ENCODE data around the gene HSFX3.
"Not testable (repeated sequence)": the region's sequence is repeated elsewhere in the genome, so short reads cannot be mapped to it uniquely, and the experiment has no call there.

HSFX3 gene

GRCh38 chrX:149506349-149506748 lies 43.4 kb downstream of the HSFX3 start:
- Histone ChIP-seq H3K36me3 (peaks cover 11% of the 10 kb centered on the region), H3K9me3 (no peaks in the 10 kb centered on the region), H3K27me3 (no peaks in the 10 kb centered on the region), H3K4me1 (no peaks in the 10 kb centered on the region; the same call in 1 of the 2 replicates), H3K4me3 (ENCODE audit: low read depth, low read length) (no peak overlapping the region)
- no peak for DNase-seq
- no peak for TF ChIP-seq CTCF (IDR thresholded peaks at IDR 0.05; ENCODE audit: low read depth, low read length)

GRCh38 chrX:149505671-149506070 lies 44.1 kb downstream of the HSFX3 start:
- Histone ChIP-seq H3K4me1 (no peaks in the 10 kb centered on the region; the same call in 1 of the 2 replicates), H3K27me3 (no peaks in the 10 kb centered on the region), H3K36me3 (peaks cover 14% of the 10 kb centered on the region), H3K9me3 (no peaks in the 10 kb centered on the region), H3K4me3 (ENCODE audit: low read depth, low read length) (no peak overlapping the region)
- no peak for TF ChIP-seq CTCF (IDR thresholded peaks at IDR 0.05; ENCODE audit: low read depth, low read length)
- DNase-seq: no peak

GRCh38 chrX:149504915-149505651 lies 44.6 kb downstream of the HSFX3 start, which contains the start of gene IDS:
Gene IDS (minus strand): TSS chrX:149505306. CDS start chrX:149505137, 169 bp downstream.
- Histone ChIP-seq H3K27me3 (no peaks in the 10 kb centered on the region), H3K4me1 (no peaks in the 10 kb centered on the region; the same call in 1 of the 2 replicates), H3K36me3 (peaks cover 17% of the 10 kb centered on the region), H3K9me3 (no peaks in the 10 kb centered on the region), H3K4me3 (ENCODE audit: low read depth, low read length) (peak within 1 kb of the TSS; percentile 76)
- peak; percentile 92 for DNase-seq
- no peak for TF ChIP-seq CTCF (IDR thresholded peaks at IDR 0.05; ENCODE audit: low read depth, low read length)

- peak; percentile 66 for TF ChIP-seq CTCF (IDR thresholded peaks at IDR 0.05; ENCODE audit: low read depth, low read length)
- Histone ChIP-seq H3K9me3 (no peaks in the 10 kb centered on the region), H3K4me3 (ENCODE audit: low read depth, low read length) (peak overlapping the region; percentile 76), H3K27me3 (no peaks in the 10 kb centered on the region), H3K4me1 (no peaks in the 10 kb centered on the region; the same call in 1 of the 2 replicates), H3K36me3 (peaks cover 17% of the 10 kb centered on the region)
- peak; percentile 74 for DNase-seq
Measured at GRCh38 chrX:149504226-149504914, 45.4 kb downstream of the HSFX3 start.

- H3K4me3 ChIP-seq (ENCODE audit: low read depth, low read length): peak overlapping the region; percentile 76
- peak; percentile 70 for DNase-seq
Measured at GRCh38 chrX:149503446-149503845, 46.3 kb downstream of the HSFX3 start.

GRCh38 chrX:149502923-149503322 lies 46.8 kb downstream of the HSFX3 start:
- not testable (repeated sequence) for DNase-seq, H3K9me3 ChIP-seq, H3K4me1 ChIP-seq, H3K27me3 ChIP-seq
- H3K36me3 ChIP-seq: peaks cover 22% of the 10 kb centered on the region
- H3K4me3 ChIP-seq (ENCODE audit: low read depth, low read length): peak overlapping the region; percentile 24

More at GRCh38 chrX:149503446-149503845, 46.3 kb downstream of the HSFX3 start:
- H3K9me3 ChIP-seq, H3K4me1 ChIP-seq, H3K27me3 ChIP-seq: not testable (repeated sequence)
- H3K36me3 ChIP-seq: peaks cover 22% of the 10 kb centered on the region

- no peaks in the 10 kb centered on the region for H3K4me1 ChIP-seq
- H3K9me3 ChIP-seq: no peaks in the 10 kb centered on the region
- H3K27me3 ChIP-seq: no peaks in the 10 kb centered on the region
- TF ChIP-seq CTCF (IDR thresholded peaks at IDR 0.05; ENCODE audit: low read depth, low read length): no peak
- H3K4me3 ChIP-seq (ENCODE audit: low read depth, low read length): no peak overlapping the region
- H3K36me3 ChIP-seq: peaks cover 38% of the 10 kb centered on the region
- DNase-seq: no peak
Measured at GRCh38 chrX:149499766-149500165, 50.0 kb downstream of the HSFX3 start.

All from BE2C (cell line).